PC-3 (cell line): ENCODE data around the gene TMF1. TPM values are rescaled to one million over a fixed set of nuclear protein-coding genes. Genes with fewer than 3 reads are reported as not detected.

ENCODE experiments used
- ATAC-seq: fragments of 200-7000 bp; cut with Tn5 transposase; 2 replicates; pipeline ENCODE4 v1.9.1; 2020; ENCODE audit warnings: mild to moderate bottlenecking, moderate library complexity
- BruUV-seq: library from RNA; stranded (reverse); fragments of 400-500 nt; replicated peaks from 2 replicates; lab custom pipeline; 2021; lab: Mats Ljungman, UMichigan
- CTCF ChIA-PET: fragments of 300-600 bp; sonication (Branson Sonifier 250); formaldehyde crosslinking; loops from one replicate; lab custom pipeline; 2022; ENCODE audit warnings: antibody characterized with exemption; lab: Charles Lee
- POLR2A ChIA-PET: fragments of 300-600 bp; sonication (Branson Sonifier 250); formaldehyde crosslinking; loops from one replicate; lab custom pipeline; 2022; ENCODE audit warnings: antibody characterized with exemption; ENCODE audit not compliant: unreplicated experiment; lab: Charles Lee
- DNase-seq: peaks from one replicate; pipeline ENCODE4 v3.0.0-alpha.2; 2015
- H2AFZ ChIP-seq: fragments of 300-600 bp; sonication (generic); 2 replicates; pipeline ENCODE4 v1.6.0; 2016; ENCODE audit warnings: antibody characterized with exemption, low read length
- H3F3A ChIP-seq: fragments of 300-600 bp; sonication (generic); one replicate; pipeline ENCODE4 v1.6.0; 2017; ENCODE audit warnings: antibody characterized with exemption, low read length, control low read depth, mild to moderate bottlenecking; ENCODE audit not compliant: unreplicated experiment
- H3K27ac ChIP-seq: fragments of 300-600 bp; sonication (generic); 2 replicates; pipeline ENCODE4 v1.5.1; 2016; ENCODE audit warnings: mild to moderate bottlenecking, low read length
- H3K27me3 ChIP-seq: fragments of 300-600 bp; sonication (generic); 2 replicates; pipeline ENCODE4 v1.6.1; 2016; ENCODE audit warnings: low read length, mixed read lengths
- H3K36me3 ChIP-seq: fragments of 300-600 bp; sonication (generic); 2 replicates; pipeline ENCODE4 v1.6.1; 2016; ENCODE audit warnings: low read depth, mixed run types, low read length, mixed read lengths
- H3K4me1 ChIP-seq: fragments of 300-600 bp; sonication (generic); 2 replicates; pipeline ENCODE4 v1.5.1; 2016; ENCODE audit warnings: low read length; ENCODE audit not compliant: insufficient read depth
- H3K4me2 ChIP-seq: fragments of 300-600 bp; sonication (generic); 2 replicates; pipeline ENCODE4 v1.6.0; 2016; ENCODE audit warnings: low read length
- H3K4me3 ChIP-seq: fragments of 300-600 bp; sonication (generic); 2 replicates; pipeline ENCODE4 v1.5.1; 2016; ENCODE audit warnings: mild to moderate bottlenecking, low read length, mixed read lengths
- H3K79me2 ChIP-seq: fragments of 300-600 bp; sonication (generic); 2 replicates; pipeline ENCODE4 v1.6.1; 2017; ENCODE audit warnings: low read length, mixed read lengths
- H3K9ac ChIP-seq: fragments of 300-600 bp; sonication (generic); 2 replicates; pipeline ENCODE4 v1.6.0; 2016; ENCODE audit warnings: mild to moderate bottlenecking, low read length
- H3K9me2 ChIP-seq: fragments of 300-600 bp; sonication (generic); replicated peaks from 2 replicates; pipeline ENCODE4 v1.6.1; 2016; ENCODE audit warnings: mixed run types, low read length, mixed read lengths
- H3K9me3 ChIP-seq: fragments of 300-600 bp; sonication (generic); 2 replicates; pipeline ENCODE4 v1.6.1; 2016; ENCODE audit warnings: low read length, mixed read lengths
- H4K20me1 ChIP-seq: fragments of 300-600 bp; sonication (generic); 2 replicates; pipeline ENCODE4 v1.6.1; 2016; ENCODE audit warnings: low read length, mixed read lengths
- EZH2 ChIP-seq: fragments of 300-600 bp; sonication (generic); IDR thresholded peaks from one replicate; pipeline ENCODE4 v1.6.1; 2017; ENCODE audit warnings: antibody characterized with exemption, mild to moderate bottlenecking, low read length; ENCODE audit not compliant: unreplicated experiment
- EZH2phosphoT487 ChIP-seq: fragments of 300-600 bp; sonication (generic); IDR thresholded peaks from 2 replicates; pipeline ENCODE4 v1.6.1; 2018; ENCODE audit warnings: mild to moderate bottlenecking, antibody characterized with exemption, low read length, borderline replicate concordance
- intact Hi-C: fragments of 100-400 bp; cut with micrococcal nuclease; formaldehyde crosslinking; loops from 2 replicates; pipeline ENCODE4 v1.9.0; 2023
- total RNA-seq: library from RNA; depleted of rRNA; stranded (reverse); fragments of >200 nt; gene quantifications from 2 replicates; pipeline ENCODE4 v1.2.3, GENCODE V29; 2014
- TF ChIP-seq, protein P1 (sequence below): fragments of 300-600 bp; sonication (generic); conservative IDR thresholded peaks from 2 replicates; pipeline ENCODE4 v1.5.1; 2017; ENCODE audit warnings: antibody characterized with exemption, low read depth, mild to moderate bottlenecking, low read length

The TMF1 gene
- total RNA-seq, 1 experiment from 2014 or later = 7.2 TPM

DNA sequence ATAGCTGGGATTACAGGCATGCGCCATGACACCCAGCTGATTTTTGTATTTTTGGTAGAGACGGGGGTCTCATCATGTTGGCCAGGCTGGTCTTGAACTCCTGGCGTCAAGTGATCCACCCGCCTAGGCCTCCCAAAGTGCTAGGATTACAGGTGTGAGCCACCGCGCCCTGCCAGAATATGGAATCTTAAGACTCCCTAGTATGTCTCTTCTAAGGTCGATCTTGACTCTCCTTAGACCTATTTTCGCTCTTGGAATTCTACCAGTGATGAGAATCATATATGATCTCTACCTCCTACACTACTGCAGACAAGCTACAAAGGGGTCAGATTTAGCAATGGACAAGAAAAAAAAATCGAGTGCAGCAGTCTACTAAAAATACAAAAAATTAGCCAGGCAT is 19.4 kb downstream of the TMF1 start:
- H3K4me2 ChIP-seq = peak overlapping the region; percentile 23; the same call in 1 of the 2 replicates
- H2AFZ ChIP-seq = no peak overlapping the region
- no peaks in the 10 kb centered on the region for H3F3A ChIP-seq
- TF ChIP-seq EZH2 (no peak), EZH2phosphoT487 (no peak)
- TF ChIP-seq, protein P1, sequence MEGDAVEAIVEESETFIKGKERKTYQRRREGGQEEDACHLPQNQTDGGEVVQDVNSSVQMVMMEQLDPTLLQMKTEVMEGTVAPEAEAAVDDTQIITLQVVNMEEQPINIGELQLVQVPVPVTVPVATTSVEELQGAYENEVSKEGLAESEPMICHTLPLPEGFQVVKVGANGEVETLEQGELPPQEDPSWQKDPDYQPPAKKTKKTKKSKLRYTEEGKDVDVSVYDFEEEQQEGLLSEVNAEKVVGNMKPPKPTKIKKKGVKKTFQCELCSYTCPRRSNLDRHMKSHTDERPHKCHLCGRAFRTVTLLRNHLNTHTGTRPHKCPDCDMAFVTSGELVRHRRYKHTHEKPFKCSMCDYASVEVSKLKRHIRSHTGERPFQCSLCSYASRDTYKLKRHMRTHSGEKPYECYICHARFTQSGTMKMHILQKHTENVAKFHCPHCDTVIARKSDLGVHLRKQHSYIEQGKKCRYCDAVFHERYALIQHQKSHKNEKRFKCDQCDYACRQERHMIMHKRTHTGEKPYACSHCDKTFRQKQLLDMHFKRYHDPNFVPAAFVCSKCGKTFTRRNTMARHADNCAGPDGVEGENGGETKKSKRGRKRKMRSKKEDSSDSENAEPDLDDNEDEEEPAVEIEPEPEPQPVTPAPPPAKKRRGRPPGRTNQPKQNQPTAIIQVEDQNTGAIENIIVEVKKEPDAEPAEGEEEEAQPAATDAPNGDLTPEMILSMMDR = no peak
- ChIA-PET POLR2A (no interaction called here), CTCF (no interaction called here)
- H3K36me3 ChIP-seq = peaks cover 8% of the 10 kb centered on the region
- H4K20me1 ChIP-seq = no peaks in the 10 kb centered on the region
- H3K9me2 ChIP-seq = no peaks in the 10 kb centered on the region
- H3K27ac ChIP-seq = peak overlapping the region; percentile 89
- no peaks in the 10 kb centered on the region for H3K79me2 ChIP-seq
- no peak for DNase-seq
- H3K9ac ChIP-seq = peak overlapping the region; percentile 48
- no peaks in the 10 kb centered on the region for H3K27me3 ChIP-seq
- no TSS peak for BruUV-seq
- H3K4me1 ChIP-seq = peaks cover 28% of the 10 kb centered on the region
- no peak overlapping the region for H3K4me3 ChIP-seq
- ATAC-seq = no peak
- H3K9me3 ChIP-seq = no peaks in the 10 kb centered on the region
- intact Hi-C loops = no loop called here

DNA sequence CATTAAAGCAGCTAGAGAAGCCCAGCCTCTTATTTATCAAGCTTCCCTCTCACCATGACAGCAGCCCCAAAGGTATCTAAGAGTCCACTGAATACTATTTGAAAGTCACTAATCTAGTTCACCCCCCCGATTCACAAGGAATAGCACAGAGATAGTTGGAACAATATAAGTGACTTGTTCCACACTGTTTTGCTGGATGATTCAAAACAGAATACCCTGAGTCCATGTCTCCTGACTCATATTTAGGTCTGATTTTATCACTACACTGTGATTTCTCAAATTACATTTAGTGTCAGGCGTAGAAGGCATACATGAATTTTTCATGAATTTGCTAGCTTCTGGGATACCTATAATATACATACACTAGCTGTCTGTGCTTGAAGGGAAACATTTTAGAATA is 20.0 kb downstream of the TMF1 start:
- Histone ChIP-seq H3K4me1 (peaks cover 30% of the 10 kb centered on the region), H3K4me2 (peak overlapping the region; percentile 23; the same call in 1 of the 2 replicates), H3K4me3 (no peak overlapping the region), H4K20me1 (no peaks in the 10 kb centered on the region), H3K79me2 (no peaks in the 10 kb centered on the region), H3K36me3 (peaks cover 8% of the 10 kb centered on the region), H3K9ac (peak overlapping the region; percentile 48), H3K27me3 (no peaks in the 10 kb centered on the region), H3K27ac (peak overlapping the region; percentile 89), H2AFZ (no peak overlapping the region), H3F3A (no peaks in the 10 kb centered on the region), H3K9me3 (no peaks in the 10 kb centered on the region), H3K9me2 (no peaks in the 10 kb centered on the region)
- no TSS peak for BruUV-seq
- TF ChIP-seq, protein P1 = no peak
- no peak for TF ChIP-seq EZH2
- no peak for TF ChIP-seq EZH2phosphoT487
- DNase-seq (peak; percentile 69), ATAC-seq (peak; percentile 88)
- intact Hi-C loops = no loop called here
- CTCF ChIA-PET = no interaction called here
- POLR2A ChIA-PET = no interaction called here

DNA sequence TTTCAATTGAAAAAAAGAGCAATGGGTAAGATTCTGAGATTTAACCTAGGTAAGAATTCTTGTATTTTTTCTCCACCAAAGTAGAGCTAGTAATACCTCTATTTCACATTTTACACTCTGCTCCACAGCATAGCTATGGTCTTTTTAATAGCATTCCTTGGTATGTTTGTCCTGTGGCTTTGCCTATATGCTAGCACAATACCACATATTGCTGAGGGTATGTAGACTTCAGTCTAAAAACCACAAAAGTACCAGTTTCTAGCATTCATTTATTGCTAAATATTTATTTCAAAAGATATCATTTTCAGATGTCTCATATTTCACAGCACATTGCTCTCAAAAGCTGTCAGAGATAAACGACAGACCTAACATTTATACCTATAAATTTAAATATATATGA is 20.5 kb downstream of the TMF1 start:
- Histone ChIP-seq H3F3A (no peaks in the 10 kb centered on the region), H3K9ac (peak overlapping the region; percentile 13; the same call in 1 of the 2 replicates), H3K9me2 (no peaks in the 10 kb centered on the region), H4K20me1 (no peaks in the 10 kb centered on the region), H3K4me2 (peak overlapping the region; percentile 23; the same call in 1 of the 2 replicates), H3K27me3 (no peaks in the 10 kb centered on the region), H3K27ac (peak overlapping the region; percentile 89), H2AFZ (no peak overlapping the region), H3K79me2 (no peaks in the 10 kb centered on the region), H3K4me1 (peaks cover 30% of the 10 kb centered on the region), H3K4me3 (no peak overlapping the region), H3K9me3 (no peaks in the 10 kb centered on the region), H3K36me3 (peaks cover 8% of the 10 kb centered on the region)
- DNase-seq (no peak), ATAC-seq (no peak)
- intact Hi-C loops = no loop called here
- ChIA-PET POLR2A (no interaction called here), CTCF (no interaction called here)
- BruUV-seq = no TSS peak
- TF ChIP-seq EZH2 = no peak
- TF ChIP-seq, protein P1 = no peak
- TF ChIP-seq EZH2phosphoT487 = no peak
